H9 (cell line): ENCODE measurements around the gene MRPL14. TPM values are rescaled to one million over a fixed set of nuclear protein-coding genes. Genes with fewer than 3 reads are reported as not detected.

Experiments used
- DNase-seq: peaks from one replicate; pipeline ENCODE4 v3.0.0-alpha.2; 2017
- H2AFZ ChIP-seq: one replicate; pipeline ENCODE4 v1.6.1; 2013; ENCODE audit warnings: mild to moderate bottlenecking, low read length, control low read depth, moderate library complexity
- H2AK5ac ChIP-seq: 2 replicates; pipeline ENCODE4 v1.6.1; 2013; ENCODE audit warnings: low read length, control low read depth, mixed read lengths; ENCODE audit not compliant: insufficient read length
- H2BK120ac ChIP-seq: one replicate; pipeline ENCODE4 v1.6.1; 2013; ENCODE audit warnings: low read depth, mild to moderate bottlenecking, low read length, control low read depth, inconsistent platforms; ENCODE audit not compliant: poor library complexity, severe bottlenecking
- H2BK12ac ChIP-seq: 2 replicates; pipeline ENCODE4 v1.6.1; 2013; ENCODE audit warnings: low read length, control low read depth, mixed read lengths, low read depth; ENCODE audit not compliant: insufficient read length
- H2BK15ac ChIP-seq: 2 replicates; pipeline ENCODE4 v1.6.1; 2013; ENCODE audit warnings: low read depth, low read length, control low read depth
- H2BK20ac ChIP-seq: one replicate; pipeline ENCODE4 v1.6.1; 2013; ENCODE audit warnings: low read depth, mild to moderate bottlenecking, low read length, control low read depth, inconsistent platforms; ENCODE audit not compliant: poor library complexity, severe bottlenecking
- H2BK5ac ChIP-seq: 2 replicates; pipeline ENCODE4 v1.6.1; 2013; ENCODE audit warnings: low read length, control low read depth, mixed read lengths; ENCODE audit not compliant: insufficient read length
- H3K14ac ChIP-seq: 2 replicates; pipeline ENCODE4 v1.6.1; 2013; ENCODE audit warnings: low read length, control low read depth; ENCODE audit not compliant: insufficient read depth
- H3K18ac ChIP-seq: 2 replicates; pipeline ENCODE4 v1.6.1; 2013; ENCODE audit warnings: low read depth, mild to moderate bottlenecking, mixed read lengths, low read length, control low read depth; ENCODE audit not compliant: insufficient read length
- H3K23ac ChIP-seq: 2 replicates; pipeline ENCODE4 v1.6.1; 2013; ENCODE audit warnings: low read length, control low read depth, mixed read lengths, low read depth; ENCODE audit not compliant: insufficient read length
- H3K23me2 ChIP-seq: 2 replicates; pipeline ENCODE4 v1.6.1; 2013; ENCODE audit warnings: low read depth, mild to moderate bottlenecking, mixed read lengths, low read length, control low read depth; ENCODE audit not compliant: insufficient read length, poor library complexity, severe bottlenecking
- H3K27ac ChIP-seq: 2 replicates; pipeline ENCODE4 v1.5.1; 2013; ENCODE audit warnings: low read length, control low read depth, mixed read lengths, low read depth; ENCODE audit not compliant: insufficient read length
- H3K27me3 ChIP-seq: 2 replicates; pipeline ENCODE4 v1.6.1; 2013; ENCODE audit warnings: low read length, control low read depth, inconsistent platforms; ENCODE audit not compliant: insufficient read depth
- H3K4ac ChIP-seq: 2 replicates; pipeline ENCODE4 v1.6.1; 2013; ENCODE audit warnings: low read depth, mild to moderate bottlenecking, control low read depth, inconsistent platforms, low read length, moderate library complexity
- H3K4me1 ChIP-seq: 2 replicates; pipeline ENCODE4 v1.6.1; 2013; ENCODE audit warnings: low read length, control low read depth, inconsistent platforms; ENCODE audit not compliant: insufficient read depth
- H3K4me2 ChIP-seq: 2 replicates; pipeline ENCODE4 v1.6.1; 2013; ENCODE audit warnings: low read length, control low read depth, mixed read lengths; ENCODE audit not compliant: insufficient read length, insufficient read depth
- H3K56ac ChIP-seq: 2 replicates; pipeline ENCODE4 v1.6.1; 2013; ENCODE audit warnings: low read depth, mild to moderate bottlenecking, mixed read lengths, low read length, control low read depth; ENCODE audit not compliant: insufficient read length
- H3K79me1 ChIP-seq: 2 replicates; pipeline ENCODE4 v1.6.1; 2013; ENCODE audit warnings: low read depth, mild to moderate bottlenecking, moderate library complexity, low read length, control low read depth, inconsistent platforms; ENCODE audit not compliant: insufficient read depth, poor library complexity, severe bottlenecking
- H3K79me2 ChIP-seq: 2 replicates; pipeline ENCODE4 v1.6.1; 2013; ENCODE audit warnings: low read length, control low read depth, inconsistent platforms; ENCODE audit not compliant: insufficient read depth
- H3K9ac ChIP-seq: 2 replicates; pipeline ENCODE4 v1.6.1; 2013; ENCODE audit warnings: low read length, control low read depth, mixed read lengths; ENCODE audit not compliant: insufficient read length; ENCODE audit errors: extremely low read depth
- H3K9me3 ChIP-seq: one replicate; pipeline ENCODE4 v1.6.1; 2013; ENCODE audit warnings: low read depth, low read length, inconsistent platforms; ENCODE audit not compliant: control insufficient read depth
- H3T11ph ChIP-seq: one replicate; pipeline ENCODE4 v1.6.1; 2013; ENCODE audit warnings: mild to moderate bottlenecking, low read length, control low read depth, inconsistent platforms
- H4K20me1 ChIP-seq: one replicate; pipeline ENCODE4 v1.6.1; 2013; ENCODE audit not compliant: control insufficient read depth, insufficient read length, insufficient read depth
- H4K5ac ChIP-seq: 2 replicates; pipeline ENCODE4 v1.6.1; 2013; ENCODE audit warnings: low read depth, mild to moderate bottlenecking, mixed read lengths, low read length, control low read depth; ENCODE audit not compliant: insufficient read length
- H4K8ac ChIP-seq: replicated peaks from 2 replicates; pipeline ENCODE4 v1.6.1; 2013; ENCODE audit warnings: low read length, control low read depth, mixed read lengths, low read depth; ENCODE audit not compliant: insufficient read length
- H4K91ac ChIP-seq: 2 replicates; pipeline ENCODE4 v1.6.1; 2013; ENCODE audit warnings: low read depth, mild to moderate bottlenecking, moderate library complexity, mixed read lengths, low read length, control low read depth; ENCODE audit not compliant: insufficient read length
- H3K27ac Mint-ChIP-seq, 3 experiments: 2 replicates in 2 of 3; 3 replicates in 1 of 3; pipeline ENCODE4 v1.8.0; 2020 to 2021; ENCODE audit warnings: mixed read lengths in 3 of 3, mild to moderate bottlenecking in 1 of 3, moderate library complexity in 1 of 3
- H3K27me3 Mint-ChIP-seq: 2 replicates; pipeline ENCODE4 v1.8.0; 2021; ENCODE audit warnings: low read depth, mild to moderate bottlenecking, moderate library complexity, mixed read lengths
- H3K36me3 Mint-ChIP-seq, 3 experiments: 2 replicates in 2 of 3; 3 replicates in 1 of 3; pipeline ENCODE4 v1.8.0; 2020 to 2021; ENCODE audit warnings: low read depth in 3 of 3, mixed read lengths in 3 of 3; ENCODE audit not compliant: insufficient read depth in 1 of 3
- H3K4me1 Mint-ChIP-seq, 2 experiments: 2 replicates each; pipeline ENCODE4 v1.8.0; 2020; ENCODE audit warnings: mixed read lengths in 2 of 2
- H3K4me3 Mint-ChIP-seq, 2 experiments: 2 replicates in 1 of 2; 3 replicates in 1 of 2; pipeline ENCODE4 v1.8.0; 2020 to 2021; ENCODE audit warnings: mild to moderate bottlenecking in 2 of 2, mixed read lengths in 2 of 2, moderate library complexity in 1 of 2
- H3K9me3 Mint-ChIP-seq, 2 experiments: 2 replicates in 1 of 2; 3 replicates in 1 of 2; pipeline ENCODE4 v1.8.0; 2020; ENCODE audit warnings: mild to moderate bottlenecking in 2 of 2, mixed read lengths in 2 of 2, moderate library complexity in 1 of 2
- CTCF ChIP-seq: fragments of 200-600 bp; sonication (generic); conservative IDR thresholded peaks from 3 replicates; pipeline ENCODE4 v1.8.0; 2021; ENCODE audit warnings: antibody characterized with exemption, mild to moderate bottlenecking
- WGBS: extraction: QIAGEN DNeasy Blood & Tissue Kit; methylation state at CpG from one replicate; pipeline ENCODE4 v1.1.7; 2013; ENCODE audit warnings: missing lambda C conversion rate, low lambda C conversion rate, mixed read lengths; ENCODE audit not compliant: insufficient read length; ENCODE audit errors: extremely low coverage; 5-methylcytosine and 5-hydroxymethylcytosine counted together
- total RNA-seq: library from RNA; stranded (reverse); gene quantifications from 2 replicates; pipeline ENCODE4 v1.2.1, GENCODE V29; 2021

Gene MRPL14
- total RNA-seq, 1 experiment from 2014 or later = 80.1 TPM

GRCh38 chr6:44146685-44147084, 19.4 kb upstream of the MRPL14 start:
- Histone ChIP-seq H4K5ac (no peak overlapping the region), H3K56ac (no peak overlapping the region), H3K79me2 (no peaks in the 10 kb centered on the region), H3K9me3 (no peaks in the 10 kb centered on the region), H2BK20ac (no peak overlapping the region), H2BK15ac (no peak overlapping the region), H3K9ac (no peak overlapping the region), H4K20me1 (peaks cover 7% of the 10 kb centered on the region), H3K4me1 (no peaks in the 10 kb centered on the region), H3K4ac (no peak overlapping the region), H2AK5ac (no peak overlapping the region), H3K23ac (no peak overlapping the region), H4K8ac (no peak overlapping the region), H4K91ac (no peak overlapping the region), H2BK5ac (no peak overlapping the region), H3K79me1 (no peaks in the 10 kb centered on the region), H2BK12ac (no peak overlapping the region), H2BK120ac (no peak overlapping the region), H2AFZ (no peak overlapping the region), H3K18ac (no peak overlapping the region), H3K27me3 (no peaks in the 10 kb centered on the region), H3K4me2 (no peak overlapping the region), H3K27ac (no peak overlapping the region), H3K23me2 (no peaks in the 10 kb centered on the region), H3K14ac (no peak overlapping the region), H3T11ph (no peak overlapping the region)
- Mint-ChIP-seq H3K36me3 (peaks cover 12 to 63% (median 45%) of the 10 kb centered on the region in 3 experiments; a peak in 6 of 7 replicates), H3K4me3 (no peak overlapping the region), H3K4me1 (peaks cover 3 to 4% of the 10 kb centered on the region in 2 experiments), H3K27me3 (peaks cover 2% of the 10 kb centered on the region; the same call in 1 of the 2 replicates), H3K27ac (peak overlapping the region in 1 of 3 experiments; percentile 15; a peak in 1 of 7 replicates), H3K9me3 (no peaks in the 10 kb centered on the region)
- no peak for TF ChIP-seq CTCF
- no CpG with 5 or more reads among the region's 10 CpGs for WGBS
- DNase-seq = no peak
